CD8-positive, alpha-beta memory T cell (primary cell): ENCODE measurements around the gene ENKUR. TPM values are rescaled to one million over a fixed set of nuclear protein-coding genes. Genes with fewer than 3 reads are reported as not detected.

ENCODE experiments used
- CTCF ChIA-PET: fragments of 350-600 bp; sonication (Branson Sonifier 250); formaldehyde crosslinking; loops from one replicate; lab custom pipeline; 2021; ENCODE audit warnings: antibody characterized with exemption; lab: Charles Lee
- POLR2A ChIA-PET: fragments of 350-600 bp; sonication (Branson Sonifier 250); formaldehyde crosslinking; loops from one replicate; lab custom pipeline; 2021; ENCODE audit warnings: antibody characterized with exemption; lab: Charles Lee
- DNase-seq, 5 donors: peaks; one replicate each; pipeline versions ENCODE4 v3.0.0 to v3.0.0-alpha.2; 2020 to 2022; ENCODE audit warnings: mixed read lengths in 1 of 5
- H3K27ac ChIP-seq: one replicate; pipeline ENCODE4 v1.7.0; 2013; ENCODE audit warnings: low read depth, mild to moderate bottlenecking, low read length, moderate library complexity
- H3K27me3 ChIP-seq: 2 replicates; pipeline ENCODE4 v1.7.0; 2013; ENCODE audit warnings: low read length, mild to moderate bottlenecking; ENCODE audit not compliant: insufficient read depth, poor library complexity, severe bottlenecking
- H3K36me3 ChIP-seq: 2 replicates; pipeline ENCODE4 v1.7.0; 2013; ENCODE audit warnings: mild to moderate bottlenecking, low read length, moderate library complexity; ENCODE audit not compliant: insufficient read depth
- H3K4me1 ChIP-seq: 2 replicates; pipeline ENCODE4 v1.7.0; 2013; ENCODE audit warnings: mild to moderate bottlenecking, low read length, moderate library complexity; ENCODE audit not compliant: insufficient read depth
- H3K4me3 ChIP-seq: 2 replicates; pipeline ENCODE4 v1.7.0; 2013; ENCODE audit warnings: mild to moderate bottlenecking, low read length
- H3K9me3 ChIP-seq: 2 replicates; pipeline ENCODE4 v1.7.0; 2013; ENCODE audit warnings: mild to moderate bottlenecking, low read length
- H3K27ac Mint-ChIP-seq, 8 donors: one replicate each; pipeline ENCODE4 v1.8.0; 2020 to 2021; ENCODE audit warnings: mixed read lengths in 8 of 8, mild to moderate bottlenecking in 6 of 8, inconsistent platforms in 3 of 8, moderate library complexity in 3 of 8
- H3K27me3 Mint-ChIP-seq, 2 donors: one replicate each; pipeline ENCODE4 v1.8.0; 2020 to 2021; ENCODE audit warnings: mixed read lengths in 2 of 2, mild to moderate bottlenecking in 1 of 2, moderate library complexity in 1 of 2
- H3K36me3 Mint-ChIP-seq, 3 donors: one replicate each; pipeline ENCODE4 v1.8.0; 2020 to 2021; ENCODE audit warnings: mixed read lengths in 3 of 3, inconsistent platforms in 1 of 3, mild to moderate bottlenecking in 1 of 3
- H3K4me1 Mint-ChIP-seq, 3 donors: one replicate each; pipeline ENCODE4 v1.8.0; 2020 to 2021; ENCODE audit warnings: mixed read lengths in 3 of 3, inconsistent platforms in 1 of 3, mild to moderate bottlenecking in 1 of 3
- H3K4me3 Mint-ChIP-seq, 7 donors: one replicate each; pipeline ENCODE4 v1.8.0; 2020 to 2021; ENCODE audit warnings: mixed read lengths in 7 of 7, mild to moderate bottlenecking in 6 of 7, moderate library complexity in 4 of 7, inconsistent platforms in 2 of 7
- H3K9me3 Mint-ChIP-seq, 5 donors: one replicate each; pipeline ENCODE4 v1.8.0; 2020 to 2022; ENCODE audit warnings: mixed read lengths in 5 of 5, mild to moderate bottlenecking in 3 of 5, moderate library complexity in 2 of 5, inconsistent platforms in 1 of 5
- polyA plus RNA-seq: library from polyadenylated mRNA; unstranded; fragments of 300-500 nt; fragmentation: Illumina TruSeq; gene quantifications from one replicate; pipeline ENCODE4 v1.2.3, GENCODE V29; 2021
- total RNA-seq, 2 experiments: library from RNA; stranded (reverse); gene quantifications; one replicate each; pipeline ENCODE4 v1.2.3, GENCODE V29; 2021

ENKUR gene
- total RNA-seq (not detected), polyA plus RNA-seq (not detected)

GRCh38 chr10:25015828-25016375 lies at the start of gene ENKUR:
Gene ENKUR (minus strand): TSS chr10:25016158. CDS start chr10:25015936, 222 bp downstream.
- POLR2A ChIA-PET, result interaction anchor here (1.0 to 1.3 kb wide), 2 partner anchors 292 to 394 kb away, joined by 3 to 4 read pairs; no protein-coding TSS in a partner anchor
- H3K9me3 Mint-ChIP-seq, result no peaks in the 10 kb centered on the region
- H3K27ac ChIP-seq, result peak within 1 kb of the TSS; percentile 93
- peak within 1 kb of the TSS; percentile 85 to 96 (median 90) for H3K4me3 Mint-ChIP-seq
- H3K27ac Mint-ChIP-seq, result peak within 1 kb of the TSS; percentile 96 to 99 (median 98)
- no peaks in the 10 kb centered on the region for H3K27me3 ChIP-seq
- peaks cover 17% of the 10 kb centered on the region for H3K4me1 ChIP-seq
- peak within 1 kb of the TSS; percentile 80 for H3K4me3 ChIP-seq
- peaks cover 0 to 12% (median 0%) of the 10 kb centered on the region in 3 donors for H3K36me3 Mint-ChIP-seq
- CTCF ChIA-PET, result interaction anchor here (0.8 to 1.3 kb wide), 3 partner anchors 120 to 292 kb away, joined by 3 read pairs; partner anchors contain the start of gene ARHGAP21
- H3K27me3 Mint-ChIP-seq, result peaks cover 0 to 4% of the 10 kb centered on the region in 2 donors
- H3K9me3 ChIP-seq, result no peaks in the 10 kb centered on the region
- no peaks in the 10 kb centered on the region for H3K36me3 ChIP-seq
- H3K4me1 Mint-ChIP-seq, result peaks cover 18 to 27% (median 23%) of the 10 kb centered on the region in 3 donors
- DNase-seq, result peak; percentile 92 to 97 (median 95)

GRCh38 chr10:25064401-25064800 lies 48.4 kb upstream of the ENKUR start:
- no peak overlapping the region for H3K27ac Mint-ChIP-seq

GRCh38 chr10:25063644-25064043 lies 47.7 kb upstream of the ENKUR start:
- H3K27ac Mint-ChIP-seq, result peak overlapping the region in 1 of 8 donors; percentile 38
- H3K4me3 Mint-ChIP-seq, result peak overlapping the region in 1 of 7 donors; percentile 9
- Histone ChIP-seq H3K36me3 (no peaks in the 10 kb centered on the region), H3K4me1 (no peaks in the 10 kb centered on the region), H3K27me3 (no peaks in the 10 kb centered on the region), H3K27ac (no peak overlapping the region), H3K4me3 (no peak overlapping the region), H3K9me3 (no peaks in the 10 kb centered on the region)
- POLR2A ChIA-PET, result no interaction called here
- peaks cover 0 to 3% (median 0%) of the 10 kb centered on the region in 3 donors for H3K36me3 Mint-ChIP-seq
- H3K27me3 Mint-ChIP-seq, result peaks cover 2 to 4% of the 10 kb centered on the region in 2 donors
- CTCF ChIA-PET, result no interaction called here
- H3K4me1 Mint-ChIP-seq, result peaks cover 12 to 17% (median 14%) of the 10 kb centered on the region in 3 donors
- DNase-seq, result no peak
- no peaks in the 10 kb centered on the region for H3K9me3 Mint-ChIP-seq

More at GRCh38 chr10:25064401-25064800, 48.4 kb upstream of the ENKUR start:
- no peak overlapping the region for H3K4me3 ChIP-seq
- no peaks in the 10 kb centered on the region for H3K9me3 ChIP-seq
- DNase-seq, result no peak
- no peaks in the 10 kb centered on the region for H3K36me3 ChIP-seq
- peaks cover 12 to 17% (median 14%) of the 10 kb centered on the region in 3 donors for H3K4me1 Mint-ChIP-seq
- H3K9me3 Mint-ChIP-seq, result no peaks in the 10 kb centered on the region
- no peak overlapping the region for H3K4me3 Mint-ChIP-seq
- H3K27me3 Mint-ChIP-seq, result peaks cover 2 to 4% of the 10 kb centered on the region in 2 donors
- ChIA-PET POLR2A (no interaction called here), CTCF (no interaction called here)
- H3K27ac ChIP-seq, result no peak overlapping the region
- no peaks in the 10 kb centered on the region for H3K27me3 ChIP-seq
- H3K36me3 Mint-ChIP-seq, result peaks cover 0 to 3% (median 0%) of the 10 kb centered on the region in 3 donors
- no peaks in the 10 kb centered on the region for H3K4me1 ChIP-seq

- H3K27me3 ChIP-seq, result no peaks in the 10 kb centered on the region
- POLR2A ChIA-PET, result no interaction called here
- Mint-ChIP-seq H3K36me3 (peaks cover 0 to 3% (median 0%) of the 10 kb centered on the region in 3 donors), H3K27me3 (peaks cover 2 to 4% of the 10 kb centered on the region in 2 donors), H3K4me1 (peaks cover 12 to 17% (median 14%) of the 10 kb centered on the region in 3 donors), H3K9me3 (no peaks in the 10 kb centered on the region), H3K27ac (peak overlapping the region in 3 of 8 donors; percentile 34 to 47 (median 38)), H3K4me3 (peak overlapping the region in 4 of 7 donors; percentile 8 to 56 (median 12))
- H3K27ac ChIP-seq, result no peak overlapping the region
- no peak overlapping the region for H3K4me3 ChIP-seq
- CTCF ChIA-PET, result no interaction called here
- H3K36me3 ChIP-seq, result no peaks in the 10 kb centered on the region
- no peak for DNase-seq
- no peaks in the 10 kb centered on the region for H3K4me1 ChIP-seq
- H3K9me3 ChIP-seq, result no peaks in the 10 kb centered on the region
These were observed 47.2 kb upstream of the ENKUR start for GRCh38 chr10:25063157-25063556.

- ChIA-PET POLR2A (no interaction called here), CTCF (interaction anchor here (1.0 kb wide), 1 partner anchor 15 kb away, joined by 3 read pairs; no protein-coding TSS in a partner anchor)
- no peaks in the 10 kb centered on the region for H3K9me3 Mint-ChIP-seq
- H3K9me3 ChIP-seq, result no peaks in the 10 kb centered on the region
- DNase-seq, result no peak
- H3K36me3 Mint-ChIP-seq, result peaks cover 0 to 3% (median 0%) of the 10 kb centered on the region in 3 donors
- H3K4me1 Mint-ChIP-seq, result peaks cover 12 to 17% (median 14%) of the 10 kb centered on the region in 3 donors
- no peaks in the 10 kb centered on the region for H3K4me1 ChIP-seq
- peaks cover 1 to 2% of the 10 kb centered on the region in 2 donors for H3K27me3 Mint-ChIP-seq
- peak overlapping the region in 4 of 7 donors; percentile 36 to 82 (median 54) for H3K4me3 Mint-ChIP-seq
- no peak overlapping the region for H3K4me3 ChIP-seq
- peak overlapping the region; percentile 77 for H3K27ac ChIP-seq
- no peaks in the 10 kb centered on the region for H3K27me3 ChIP-seq
- H3K36me3 ChIP-seq, result no peaks in the 10 kb centered on the region
- H3K27ac Mint-ChIP-seq, result peak overlapping the region in 7 of 8 donors; percentile 36 to 93 (median 62)
These were observed 45.9 kb upstream of the ENKUR start for GRCh38 chr10:25061711-25062449.

GRCh38 chr10:25061125-25061524 lies 45.2 kb upstream of the ENKUR start:
- Mint-ChIP-seq H3K36me3 (peaks cover 0 to 3% (median 0%) of the 10 kb centered on the region in 3 donors), H3K9me3 (no peaks in the 10 kb centered on the region), H3K4me3 (no peak overlapping the region), H3K27ac (peak overlapping the region in 2 of 8 donors; percentile 51 to 93), H3K4me1 (peaks cover 12 to 17% (median 14%) of the 10 kb centered on the region in 3 donors), H3K27me3 (peaks cover 0 to 2% of the 10 kb centered on the region in 2 donors)
- CTCF ChIA-PET, result no interaction called here
- H3K4me3 ChIP-seq, result no peak overlapping the region
- no peaks in the 10 kb centered on the region for H3K9me3 ChIP-seq
- H3K27me3 ChIP-seq, result no peaks in the 10 kb centered on the region
- POLR2A ChIA-PET, result no interaction called here
- no peaks in the 10 kb centered on the region for H3K4me1 ChIP-seq
- no peak overlapping the region for H3K27ac ChIP-seq
- no peak for DNase-seq
- H3K36me3 ChIP-seq, result no peaks in the 10 kb centered on the region

GRCh38 chr10:25059990-25060389 lies 44.0 kb upstream of the ENKUR start:
- Mint-ChIP-seq H3K27me3 (peaks cover 0 to 4% of the 10 kb centered on the region in 2 donors), H3K36me3 (peaks cover 0 to 3% (median 0%) of the 10 kb centered on the region in 3 donors), H3K9me3 (no peaks in the 10 kb centered on the region), H3K27ac (peak overlapping the region in 1 of 8 donors; percentile 31), H3K4me3 (no peak overlapping the region), H3K4me1 (peaks cover 12 to 17% (median 14%) of the 10 kb centered on the region in 3 donors)
- H3K4me1 ChIP-seq, result no peaks in the 10 kb centered on the region
- CTCF ChIA-PET, result interaction anchor here (1.2 kb wide), 1 partner anchor 13 kb away, joined by 3 read pairs; no protein-coding TSS in a partner anchor
- no peak for DNase-seq
- no peak overlapping the region for H3K27ac ChIP-seq
- no peak overlapping the region for H3K4me3 ChIP-seq
- POLR2A ChIA-PET, result no interaction called here
- no peaks in the 10 kb centered on the region for H3K9me3 ChIP-seq
- no peaks in the 10 kb centered on the region for H3K27me3 ChIP-seq
- H3K36me3 ChIP-seq, result no peaks in the 10 kb centered on the region
